ENCODE results near the gene ARMCX2. TPM values are rescaled to one million over a fixed set of nuclear protein-coding genes. Genes with fewer than 3 reads are reported as not detected.
"Not testable (repeated sequence)": the region's sequence is repeated elsewhere in the genome, so short reads cannot be mapped to it uniquely, and the experiment has no call there.

Gene ARMCX2
- total and polyA plus RNA-seq, 2 donors = 42.8 to 76.9 TPM

DNA sequence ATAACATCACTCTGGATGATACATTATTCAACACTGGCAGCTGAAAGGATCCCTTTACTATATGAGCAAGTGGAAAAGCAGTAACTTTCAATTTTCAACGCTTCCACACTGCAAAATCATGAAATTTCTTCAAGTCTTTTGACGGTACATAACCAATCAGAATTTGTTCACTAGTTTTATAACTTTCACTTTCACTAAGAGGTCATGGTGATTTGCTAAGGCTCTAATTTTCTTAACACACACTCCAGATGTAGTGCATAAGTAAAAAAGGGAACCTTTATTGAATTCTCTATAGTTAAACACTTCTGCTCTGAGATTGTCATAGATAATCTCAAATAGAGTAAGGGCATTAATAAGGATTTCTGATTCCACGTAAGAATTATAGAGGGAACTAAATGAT, 4.1 kb downstream of the ARMCX2 start:
- Histone ChIP-seq H3K36me3 (ENCODE audit: insufficient read depth) (no peaks in the 10 kb centered on the region), H3K4me1 (ENCODE audit: insufficient read depth) (no peaks in the 10 kb centered on the region), H3K4me3 (ENCODE audit: low read depth, low read length) (no peak overlapping the region), H3K27ac (ENCODE audit: low read depth) (no peak overlapping the region)
- DNase-seq (ENCODE audit: extremely low spot score) = no peak
- WGBS = 65% methylated on average over 3 of the region's 3 CpGs

DNA sequence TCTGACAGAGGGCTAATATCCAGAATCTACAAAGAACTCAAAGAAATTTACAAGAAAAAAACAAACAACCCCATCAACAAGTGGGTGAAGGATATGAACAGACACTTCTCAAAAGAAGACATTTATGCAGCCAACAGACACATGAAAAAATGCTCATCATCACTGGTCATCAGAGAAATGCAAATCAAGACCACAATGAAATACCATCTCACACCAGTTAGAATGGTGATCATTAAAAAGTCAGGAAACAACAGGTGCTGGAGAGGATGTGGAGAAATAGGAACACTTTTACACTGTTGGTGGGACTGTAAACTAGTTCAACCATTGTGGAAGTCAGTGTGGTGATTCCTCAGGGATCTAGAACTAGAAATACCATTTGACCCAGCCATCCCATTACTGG, 11.9 kb downstream of the ARMCX2 start:
- not testable (repeated sequence) for H3K27ac ChIP-seq (ENCODE audit: low read depth); H3K36me3 ChIP-seq (ENCODE audit: insufficient read depth); DNase-seq (ENCODE audit: extremely low spot score); H3K4me1 ChIP-seq (ENCODE audit: insufficient read depth); H3K4me3 ChIP-seq (ENCODE audit: low read depth, low read length)

GRCh38 chrX:101642093-101642492, 17.6 kb downstream of the ARMCX2 start:
- 66% methylated on average over 1 of the region's 1 CpG for WGBS
- no peak overlapping the region for H3K27ac ChIP-seq (ENCODE audit: low read depth)
- H3K36me3 ChIP-seq (ENCODE audit: insufficient read depth) = no peaks in the 10 kb centered on the region
- no peak for DNase-seq (ENCODE audit: extremely low spot score)
- no peak overlapping the region for H3K4me3 ChIP-seq (ENCODE audit: low read depth, low read length)
- no peaks in the 10 kb centered on the region for H3K4me1 ChIP-seq (ENCODE audit: insufficient read depth)

GRCh38 chrX:101639583-101639982, 20.1 kb downstream of the ARMCX2 start:
- DNase-seq (ENCODE audit: extremely low spot score) = no peak
- H3K36me3 ChIP-seq (ENCODE audit: insufficient read depth) = no peaks in the 10 kb centered on the region
- H3K4me3 ChIP-seq (ENCODE audit: low read depth, low read length) = no peak overlapping the region
- H3K27ac ChIP-seq (ENCODE audit: low read depth) = no peak overlapping the region
- no peaks in the 10 kb centered on the region for H3K4me1 ChIP-seq (ENCODE audit: insufficient read depth)

DNA sequence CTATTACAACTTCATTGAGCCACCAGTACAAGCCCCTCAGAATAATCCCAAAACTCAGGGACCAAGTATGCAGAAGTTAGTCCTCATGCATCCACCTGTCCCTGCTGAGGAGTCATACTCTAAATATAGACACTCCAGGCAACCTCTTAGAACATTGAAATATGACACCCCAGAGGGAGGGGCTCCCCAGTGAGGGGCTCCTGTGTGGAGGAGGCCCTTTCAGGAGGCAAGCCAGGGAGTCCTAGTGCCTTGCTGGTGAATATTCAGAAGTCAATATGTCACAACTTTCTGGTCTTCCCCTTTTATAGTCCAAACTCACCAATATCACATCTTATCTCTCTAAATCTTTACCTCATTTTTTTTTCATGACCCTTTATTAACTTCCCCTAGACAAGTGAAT, 40.3 kb downstream of the ARMCX2 start:
- Histone ChIP-seq H3K36me3 (ENCODE audit: insufficient read depth) (no peaks in the 10 kb centered on the region), H3K4me3 (ENCODE audit: low read depth, low read length) (no peak overlapping the region), H3K27ac (ENCODE audit: low read depth) (no peak overlapping the region), H3K4me1 (ENCODE audit: insufficient read depth) (no peaks in the 10 kb centered on the region)
- no peak for DNase-seq (ENCODE audit: extremely low spot score)

- no peaks in the 10 kb centered on the region for H3K4me1 ChIP-seq (ENCODE audit: insufficient read depth)
- DNase-seq (ENCODE audit: extremely low spot score) = peak; percentile 53
- WGBS = under 1% methylated on average over 39 of the region's 39 CpGs
- H3K4me3 ChIP-seq (ENCODE audit: low read depth, low read length) = peak within 1 kb of the TSS; percentile 59
- peak within 1 kb of the TSS; percentile 63 for H3K27ac ChIP-seq (ENCODE audit: low read depth)
- H3K36me3 ChIP-seq (ENCODE audit: insufficient read depth) = no peaks in the 10 kb centered on the region
Measured at GRCh38 chrX:101617211-101618191, 42.1 kb downstream of the ARMCX2 start, which contains the start of gene ARMCX6. ARMCX6 (minus strand) TSS chrX:101618000; CDS start chrX:101616620, 1,380 bp downstream.

- 22% methylated on average over 1 of the region's 1 CpG for WGBS
- Histone ChIP-seq H3K27ac (ENCODE audit: low read depth) (no peak overlapping the region), H3K4me3 (ENCODE audit: low read depth, low read length) (no peak overlapping the region), H3K4me1 (ENCODE audit: insufficient read depth) (no peaks in the 10 kb centered on the region), H3K36me3 (ENCODE audit: insufficient read depth) (no peaks in the 10 kb centered on the region)
- DNase-seq (ENCODE audit: extremely low spot score) = no peak
Measured at GRCh38 chrX:101605728-101606127, 53.9 kb downstream of the ARMCX2 start.

Small RNA genes within 50 kb of the gene (small RNA-seq; reads per million reads assigned to genes)
- gene RNU6-30P = not detected
- not detected for gene RNU6-587P

Other genes with a start within 250 kb of the ARMCX2 start
- 28.0 TPM for gene ARMCX4, start 174.4 kb downstream of the ARMCX2 start, total RNA-seq
- 11.5 TPM for gene ARMCX4, start 174.4 kb downstream of the ARMCX2 start, polyA plus RNA-seq
- 71.3 TPM for gene ARMCX1, start 109.3 kb downstream of the ARMCX2 start, total RNA-seq
- 33.8 TPM for gene ARMCX1, start 109.3 kb downstream of the ARMCX2 start, polyA plus RNA-seq
- 37.5 TPM for gene ARMCX6, start 41.9 kb downstream of the ARMCX2 start, total RNA-seq
- gene ARMCX6, start 41.9 kb downstream of the ARMCX2 start, polyA plus RNA-seq = 35.1 TPM
- 111 TPM for gene ARMCX3, start 36.7 kb downstream of the ARMCX2 start, total RNA-seq
- gene ARMCX3, start 36.7 kb downstream of the ARMCX2 start, polyA plus RNA-seq = 54.0 TPM